ENCODE results near the gene FLOT1. TPM values are rescaled to one million over a fixed set of nuclear protein-coding genes. Genes with fewer than 3 reads are reported as not detected.

The FLOT1 gene
- total RNA-seq, 1 experiment from 2014 or later, result 441 TPM

Other genes starting within 250 kb of the FLOT1 start
- gene GNL1, start 186.2 kb downstream of the FLOT1 start, total RNA-seq (2014; rRNA removed; shearing (Covaris generic); ENCODE audit: low replicate concordance), result 23.5 and 36.9 TPM in 2 replicates
- gene PRR3, start 185.4 kb downstream of the FLOT1 start, total RNA-seq (2014; rRNA removed; shearing (Covaris generic); ENCODE audit: low replicate concordance), result 12.7 TPM in 1 of 2 replicates, not detected in the other
- 29.5 and 30.5 TPM in 2 replicates for gene ABCF1, start 171.2 kb downstream of the FLOT1 start, total RNA-seq (2014; rRNA removed; shearing (Covaris generic); ENCODE audit: low replicate concordance)
- gene PPP1R10, start 125.4 kb downstream of the FLOT1 start, total RNA-seq (2014; rRNA removed; shearing (Covaris generic); ENCODE audit: low replicate concordance), result 6.9 and 10.8 TPM in 2 replicates
- gene MRPS18B, start 124.8 kb downstream of the FLOT1 start, total RNA-seq (2014; rRNA removed; shearing (Covaris generic); ENCODE audit: low replicate concordance), result 47.9 and 61.1 TPM in 2 replicates
- 1.3 and 4.6 TPM in 2 replicates for gene ATAT1, start 115.8 kb downstream of the FLOT1 start, total RNA-seq (2014; rRNA removed; shearing (Covaris generic); ENCODE audit: low replicate concordance)
- gene C6orf136, start 95.6 kb downstream of the FLOT1 start, total RNA-seq (2014; rRNA removed; shearing (Covaris generic); ENCODE audit: low replicate concordance), result 2.6 TPM in 1 of 2 replicates, not detected in the other
- gene DHX16, start 69.7 kb downstream of the FLOT1 start, total RNA-seq (2014; rRNA removed; shearing (Covaris generic); ENCODE audit: low replicate concordance), result 31.4 and 37.5 TPM in 2 replicates
- 29.9 and 37.7 TPM in 2 replicates for gene PPP1R18, start 56.0 kb downstream of the FLOT1 start, total RNA-seq (2014; rRNA removed; shearing (Covaris generic); ENCODE audit: low replicate concordance)
- gene NRM, start 51.7 kb downstream of the FLOT1 start, total RNA-seq (2014; rRNA removed; shearing (Covaris generic); ENCODE audit: low replicate concordance), result 2.3 and 16.7 TPM in 2 replicates
- 3.3 and 6.7 TPM in 2 replicates for gene MDC1, start 25.4 kb downstream of the FLOT1 start, total RNA-seq (2014; rRNA removed; shearing (Covaris generic); ENCODE audit: low replicate concordance)
- 538 and 624 TPM in 2 replicates for gene TUBB, start 22.3 kb downstream of the FLOT1 start, total RNA-seq (2014; rRNA removed; shearing (Covaris generic); ENCODE audit: low replicate concordance)
- gene IER3, start 1.9 kb upstream of the FLOT1 start, total RNA-seq (2014; rRNA removed; shearing (Covaris generic); ENCODE audit: low replicate concordance), result 124 and 148 TPM in 2 replicates
- gene DDR1, start 141.8 kb upstream of the FLOT1 start, total RNA-seq (2014; rRNA removed; shearing (Covaris generic); ENCODE audit: low replicate concordance), result 182 and 197 TPM in 2 replicates
- 49.7 and 58.5 TPM in 2 replicates for gene GTF2H4, start 165.5 kb upstream of the FLOT1 start, total RNA-seq (2014; rRNA removed; shearing (Covaris generic); ENCODE audit: low replicate concordance)
- 29.5 and 43.7 TPM in 2 replicates for gene VARS2, start 171.6 kb upstream of the FLOT1 start, total RNA-seq (2014; rRNA removed; shearing (Covaris generic); ENCODE audit: low replicate concordance)
- not detected in 2 replicates for gene SFTA2, start 189.5 kb upstream of the FLOT1 start, total RNA-seq (2014; rRNA removed; shearing (Covaris generic); ENCODE audit: low replicate concordance)
- gene MUCL3, start 198.3 kb upstream of the FLOT1 start, total RNA-seq (2014; rRNA removed; shearing (Covaris generic); ENCODE audit: low replicate concordance), result 0.24 TPM in 1 of 2 replicates, not detected in the other
- gene MUC21, start 241.0 kb upstream of the FLOT1 start, total RNA-seq (2014; rRNA removed; shearing (Covaris generic); ENCODE audit: low replicate concordance), result not detected in 2 replicates

All from Caki2 (cell line).